H9 (cell line): ENCODE results near the gene SCN2B. TPM values are rescaled to one million over a fixed set of nuclear protein-coding genes. Genes with fewer than 3 reads are reported as not detected.

ENCODE experiments used
- DNase-seq: peaks from one replicate; pipeline ENCODE4 v3.0.0-alpha.2; 2017
- H2AFZ ChIP-seq: one replicate; pipeline ENCODE4 v1.6.1; 2013; ENCODE audit warnings: mild to moderate bottlenecking, low read length, control low read depth, moderate library complexity
- H2AK5ac ChIP-seq: 2 replicates; pipeline ENCODE4 v1.6.1; 2013; ENCODE audit warnings: low read length, control low read depth, mixed read lengths; ENCODE audit not compliant: insufficient read length
- H2BK120ac ChIP-seq: one replicate; pipeline ENCODE4 v1.6.1; 2013; ENCODE audit warnings: low read depth, mild to moderate bottlenecking, low read length, control low read depth, inconsistent platforms; ENCODE audit not compliant: poor library complexity, severe bottlenecking
- H2BK12ac ChIP-seq: 2 replicates; pipeline ENCODE4 v1.6.1; 2013; ENCODE audit warnings: low read length, control low read depth, mixed read lengths, low read depth; ENCODE audit not compliant: insufficient read length
- H2BK15ac ChIP-seq: 2 replicates; pipeline ENCODE4 v1.6.1; 2013; ENCODE audit warnings: low read depth, low read length, control low read depth
- H2BK20ac ChIP-seq: one replicate; pipeline ENCODE4 v1.6.1; 2013; ENCODE audit warnings: low read depth, mild to moderate bottlenecking, low read length, control low read depth, inconsistent platforms; ENCODE audit not compliant: poor library complexity, severe bottlenecking
- H2BK5ac ChIP-seq: 2 replicates; pipeline ENCODE4 v1.6.1; 2013; ENCODE audit warnings: low read length, control low read depth, mixed read lengths; ENCODE audit not compliant: insufficient read length
- H3K14ac ChIP-seq: 2 replicates; pipeline ENCODE4 v1.6.1; 2013; ENCODE audit warnings: low read length, control low read depth; ENCODE audit not compliant: insufficient read depth
- H3K18ac ChIP-seq: 2 replicates; pipeline ENCODE4 v1.6.1; 2013; ENCODE audit warnings: low read depth, mild to moderate bottlenecking, mixed read lengths, low read length, control low read depth; ENCODE audit not compliant: insufficient read length
- H3K23ac ChIP-seq: 2 replicates; pipeline ENCODE4 v1.6.1; 2013; ENCODE audit warnings: low read length, control low read depth, mixed read lengths, low read depth; ENCODE audit not compliant: insufficient read length
- H3K23me2 ChIP-seq: 2 replicates; pipeline ENCODE4 v1.6.1; 2013; ENCODE audit warnings: low read depth, mild to moderate bottlenecking, mixed read lengths, low read length, control low read depth; ENCODE audit not compliant: insufficient read length, poor library complexity, severe bottlenecking
- H3K27ac ChIP-seq: 2 replicates; pipeline ENCODE4 v1.5.1; 2013; ENCODE audit warnings: low read length, control low read depth, mixed read lengths, low read depth; ENCODE audit not compliant: insufficient read length
- H3K27me3 ChIP-seq: 2 replicates; pipeline ENCODE4 v1.6.1; 2013; ENCODE audit warnings: low read length, control low read depth, inconsistent platforms; ENCODE audit not compliant: insufficient read depth
- H3K4ac ChIP-seq: 2 replicates; pipeline ENCODE4 v1.6.1; 2013; ENCODE audit warnings: low read depth, mild to moderate bottlenecking, control low read depth, inconsistent platforms, low read length, moderate library complexity
- H3K4me1 ChIP-seq: 2 replicates; pipeline ENCODE4 v1.6.1; 2013; ENCODE audit warnings: low read length, control low read depth, inconsistent platforms; ENCODE audit not compliant: insufficient read depth
- H3K4me2 ChIP-seq: 2 replicates; pipeline ENCODE4 v1.6.1; 2013; ENCODE audit warnings: low read length, control low read depth, mixed read lengths; ENCODE audit not compliant: insufficient read length, insufficient read depth
- H3K56ac ChIP-seq: 2 replicates; pipeline ENCODE4 v1.6.1; 2013; ENCODE audit warnings: low read depth, mild to moderate bottlenecking, mixed read lengths, low read length, control low read depth; ENCODE audit not compliant: insufficient read length
- H3K79me1 ChIP-seq: 2 replicates; pipeline ENCODE4 v1.6.1; 2013; ENCODE audit warnings: low read depth, mild to moderate bottlenecking, moderate library complexity, low read length, control low read depth, inconsistent platforms; ENCODE audit not compliant: insufficient read depth, poor library complexity, severe bottlenecking
- H3K79me2 ChIP-seq: 2 replicates; pipeline ENCODE4 v1.6.1; 2013; ENCODE audit warnings: low read length, control low read depth, inconsistent platforms; ENCODE audit not compliant: insufficient read depth
- H3K9ac ChIP-seq: 2 replicates; pipeline ENCODE4 v1.6.1; 2013; ENCODE audit warnings: low read length, control low read depth, mixed read lengths; ENCODE audit not compliant: insufficient read length; ENCODE audit errors: extremely low read depth
- H3K9me3 ChIP-seq: one replicate; pipeline ENCODE4 v1.6.1; 2013; ENCODE audit warnings: low read depth, low read length, inconsistent platforms; ENCODE audit not compliant: control insufficient read depth
- H3T11ph ChIP-seq: one replicate; pipeline ENCODE4 v1.6.1; 2013; ENCODE audit warnings: mild to moderate bottlenecking, low read length, control low read depth, inconsistent platforms
- H4K20me1 ChIP-seq: one replicate; pipeline ENCODE4 v1.6.1; 2013; ENCODE audit not compliant: control insufficient read depth, insufficient read length, insufficient read depth
- H4K5ac ChIP-seq: 2 replicates; pipeline ENCODE4 v1.6.1; 2013; ENCODE audit warnings: low read depth, mild to moderate bottlenecking, mixed read lengths, low read length, control low read depth; ENCODE audit not compliant: insufficient read length
- H4K8ac ChIP-seq: replicated peaks from 2 replicates; pipeline ENCODE4 v1.6.1; 2013; ENCODE audit warnings: low read length, control low read depth, mixed read lengths, low read depth; ENCODE audit not compliant: insufficient read length
- H4K91ac ChIP-seq: 2 replicates; pipeline ENCODE4 v1.6.1; 2013; ENCODE audit warnings: low read depth, mild to moderate bottlenecking, moderate library complexity, mixed read lengths, low read length, control low read depth; ENCODE audit not compliant: insufficient read length
- H3K27ac Mint-ChIP-seq, 3 experiments: 2 replicates in 2 of 3; 3 replicates in 1 of 3; pipeline ENCODE4 v1.8.0; 2020 to 2021; ENCODE audit warnings: mixed read lengths in 3 of 3, mild to moderate bottlenecking in 1 of 3, moderate library complexity in 1 of 3
- H3K27me3 Mint-ChIP-seq: 2 replicates; pipeline ENCODE4 v1.8.0; 2021; ENCODE audit warnings: low read depth, mild to moderate bottlenecking, moderate library complexity, mixed read lengths
- H3K36me3 Mint-ChIP-seq, 3 experiments: 2 replicates in 2 of 3; 3 replicates in 1 of 3; pipeline ENCODE4 v1.8.0; 2020 to 2021; ENCODE audit warnings: low read depth in 3 of 3, mixed read lengths in 3 of 3; ENCODE audit not compliant: insufficient read depth in 1 of 3
- H3K4me1 Mint-ChIP-seq, 2 experiments: 2 replicates each; pipeline ENCODE4 v1.8.0; 2020; ENCODE audit warnings: mixed read lengths in 2 of 2
- H3K4me3 Mint-ChIP-seq, 2 experiments: 2 replicates in 1 of 2; 3 replicates in 1 of 2; pipeline ENCODE4 v1.8.0; 2020 to 2021; ENCODE audit warnings: mild to moderate bottlenecking in 2 of 2, mixed read lengths in 2 of 2, moderate library complexity in 1 of 2
- H3K9me3 Mint-ChIP-seq, 2 experiments: 2 replicates in 1 of 2; 3 replicates in 1 of 2; pipeline ENCODE4 v1.8.0; 2020; ENCODE audit warnings: mild to moderate bottlenecking in 2 of 2, mixed read lengths in 2 of 2, moderate library complexity in 1 of 2
- CTCF ChIP-seq: fragments of 200-600 bp; sonication (generic); conservative IDR thresholded peaks from 3 replicates; pipeline ENCODE4 v1.8.0; 2021; ENCODE audit warnings: antibody characterized with exemption, mild to moderate bottlenecking
- WGBS: extraction: QIAGEN DNeasy Blood & Tissue Kit; methylation state at CpG from one replicate; pipeline ENCODE4 v1.1.7; 2013; ENCODE audit warnings: missing lambda C conversion rate, low lambda C conversion rate, mixed read lengths; ENCODE audit not compliant: insufficient read length; ENCODE audit errors: extremely low coverage; 5-methylcytosine and 5-hydroxymethylcytosine counted together
- total RNA-seq: library from RNA; stranded (reverse); gene quantifications from 2 replicates; pipeline ENCODE4 v1.2.1, GENCODE V29; 2021

SCN2B gene
- total RNA-seq, 1 experiment from 2014 or later: not detected

DNA sequence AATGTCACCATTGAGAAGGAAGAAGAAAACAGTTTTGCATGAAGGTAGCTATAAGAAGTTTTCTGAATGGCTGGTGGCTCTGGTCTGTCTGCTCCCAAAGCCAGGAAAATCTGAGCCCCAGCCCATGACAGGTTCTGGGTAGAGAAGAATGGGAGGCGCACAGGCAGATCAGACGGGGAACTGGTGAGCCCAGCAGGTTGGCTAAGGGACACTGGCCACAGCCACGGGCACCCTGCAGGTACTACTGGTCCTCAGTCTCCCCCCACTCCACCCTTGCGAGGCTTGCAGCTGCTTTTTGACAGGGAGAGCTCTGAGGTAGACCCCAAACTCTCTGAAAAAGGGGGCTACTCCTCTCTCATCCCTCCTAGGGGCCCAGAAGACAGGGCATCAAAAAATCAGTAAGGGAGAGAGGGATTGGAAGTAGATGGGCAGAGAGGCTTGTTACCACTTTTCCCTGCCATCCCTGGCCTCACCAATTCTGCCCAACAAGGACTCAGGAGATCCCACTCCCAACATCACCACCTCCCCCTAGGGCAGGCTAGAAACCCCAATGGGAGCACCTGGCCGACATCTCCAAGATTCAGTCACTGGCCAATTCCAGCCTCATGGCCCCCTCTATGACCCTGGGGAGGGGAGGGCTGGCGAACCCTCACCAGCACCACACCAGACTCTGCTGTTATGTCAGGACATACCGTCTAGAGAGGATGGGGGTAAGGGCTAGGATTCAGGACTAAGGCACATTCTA, 41.2 kb downstream of the SCN2B start:
- Mint-ChIP-seq H3K27me3 (peaks cover 45% of the 10 kb centered on the region), H3K4me1 (peaks cover 5 to 6% of the 10 kb centered on the region in 2 experiments), H3K9me3 (no peaks in the 10 kb centered on the region)

More for the DNA sequence above, 41.2 kb downstream of the SCN2B start:
- Histone ChIP-seq H4K91ac (no peak overlapping the region), H3K4me2 (no peak overlapping the region), H3K18ac (no peak overlapping the region), H3K79me2 (no peaks in the 10 kb centered on the region), H3K4ac (no peak overlapping the region), H2BK20ac (no peak overlapping the region), H2BK5ac (no peak overlapping the region), H3K9ac (no peak overlapping the region), H3K23me2 (no peaks in the 10 kb centered on the region), H4K8ac (no peak overlapping the region), H4K5ac (no peak overlapping the region), H3K4me1 (no peaks in the 10 kb centered on the region), H3K27me3 (no peaks in the 10 kb centered on the region), H2BK12ac (no peak overlapping the region), H3K79me1 (no peaks in the 10 kb centered on the region), H3K27ac (no peak overlapping the region), H3K9me3 (no peaks in the 10 kb centered on the region), H2BK120ac (no peak overlapping the region), H3K14ac (no peak overlapping the region), H4K20me1 (no peaks in the 10 kb centered on the region), H2AFZ (no peak overlapping the region), H2BK15ac (no peak overlapping the region), H3K56ac (no peak overlapping the region), H3K23ac (no peak overlapping the region), H3T11ph (no peak overlapping the region), H2AK5ac (no peak overlapping the region)
- H3K4me3 Mint-ChIP-seq: no peak overlapping the region
- DNase-seq: no peak
- TF ChIP-seq CTCF: no peak
- no CpG with 5 or more reads among the region's 7 CpGs for WGBS
- H3K36me3 Mint-ChIP-seq: no peaks in the 10 kb centered on the region
- no peak overlapping the region for H3K27ac Mint-ChIP-seq
